Naive thymus-derived CD8-positive, alpha-beta T cell (primary cell): ENCODE results near the gene CYBA. TPM values are rescaled to one million over a fixed set of nuclear protein-coding genes. Genes with fewer than 3 reads are reported as not detected.

Experiments used
- ATAC-seq, 2 donors: fragments of 150-1000 bp; cut with Tn5 transposase in 1 of 2; sonication (Bioruptor Pico), chemical (Tn5 transposase) in 1 of 2; 1 replicate in 1 of 2; 2 replicates in 1 of 2; pipeline ENCODE4 v1.10.0; 2021; ENCODE audit warnings: mild to moderate bottlenecking in 2 of 2, moderate library complexity in 2 of 2
- POLR2A ChIA-PET: fragments of 350-600 bp; sonication (Branson Sonifier 250); formaldehyde crosslinking; loops from one replicate; lab custom pipeline; 2021; ENCODE audit warnings: antibody characterized with exemption; lab: Charles Lee
- DNase-seq, 10 donors: peaks; one replicate each; pipeline versions ENCODE4 v3.0.0 to v3.0.0-alpha.2; 2020 to 2022
- H3K27ac Mint-ChIP-seq, 10 donors: one replicate each; pipeline ENCODE4 v1.8.0; 2020 to 2022; ENCODE audit warnings: mild to moderate bottlenecking in 10 of 10, mixed read lengths in 10 of 10, moderate library complexity in 4 of 10, inconsistent platforms in 1 of 10
- H3K27me3 Mint-ChIP-seq, 5 donors: one replicate each; pipeline ENCODE4 v1.8.0; 2021 to 2022; ENCODE audit warnings: mixed read lengths in 5 of 5
- H3K36me3 Mint-ChIP-seq, 3 donors: one replicate each; pipeline ENCODE4 v1.8.0; 2020 to 2022; ENCODE audit warnings: mixed read lengths in 3 of 3, mild to moderate bottlenecking in 2 of 3, inconsistent platforms in 1 of 3
- H3K4me1 Mint-ChIP-seq, 4 donors: one replicate each; pipeline ENCODE4 v1.8.0; 2021 to 2022; ENCODE audit warnings: mixed read lengths in 4 of 4
- H3K4me3 Mint-ChIP-seq, 10 donors: one replicate each; pipeline ENCODE4 v1.8.0; 2020 to 2022; ENCODE audit warnings: mild to moderate bottlenecking in 10 of 10, mixed read lengths in 10 of 10, moderate library complexity in 6 of 10, inconsistent platforms in 1 of 10
- H3K9me3 Mint-ChIP-seq, 9 donors: one replicate each; pipeline ENCODE4 v1.8.0; 2020 to 2022; ENCODE audit warnings: mixed read lengths in 9 of 9, mild to moderate bottlenecking in 3 of 9, inconsistent platforms in 1 of 9, moderate library complexity in 1 of 9
- polyA plus RNA-seq, 3 donors: library from polyadenylated mRNA; unstranded; fragments of 300-500 nt; fragmentation: Illumina TruSeq; gene quantifications; one replicate each; pipeline ENCODE4 v1.2.3, GENCODE V29; 2021
- total RNA-seq, 8 experiments: library from RNA in 2 of 8; stranded (reverse) in 2 of 8; gene quantifications; one replicate each; pipeline ENCODE4 v1.2.3 and lab custom pipeline; 2021 to 2026

CYBA gene
- total and polyA plus RNA-seq, 5 experiments from 2014 or later, result 231 to 787 (median 625) TPM

GRCh38 chr16:88597856-88598491 is 52.9 kb downstream of the CYBA start:
- Mint-ChIP-seq H3K36me3 (peaks cover 0 to 65% (median 10%) of the 10 kb centered on the region in 3 donors), H3K4me1 (peaks cover 3 to 13% (median 6%) of the 10 kb centered on the region in 4 donors), H3K27ac (peak overlapping the region in 1 of 10 donors; percentile 10), H3K27me3 (no peaks in the 10 kb centered on the region), H3K9me3 (no peaks in the 10 kb centered on the region), H3K4me3 (no peak overlapping the region)
- POLR2A ChIA-PET, result no interaction called here
- ATAC-seq, result no peak
- DNase-seq, result no peak

GRCh38 chr16:88596483-88596882 is 54.4 kb downstream of the CYBA start:
- Mint-ChIP-seq H3K27ac (peak overlapping the region in 1 of 10 donors; percentile 53), H3K9me3 (no peaks in the 10 kb centered on the region), H3K27me3 (no peaks in the 10 kb centered on the region), H3K36me3 (peaks cover 0 to 62% (median 7%) of the 10 kb centered on the region in 3 donors), H3K4me1 (peaks cover 5 to 16% (median 10%) of the 10 kb centered on the region in 4 donors), H3K4me3 (no peak overlapping the region)
- POLR2A ChIA-PET, result no interaction called here
- DNase-seq, result no peak
- ATAC-seq, result no peak

- Mint-ChIP-seq H3K27ac (peak overlapping the region in 1 of 10 donors; percentile 22), H3K36me3 (peaks cover 0 to 62% (median 7%) of the 10 kb centered on the region in 3 donors)
These were observed 54.9 kb downstream of the CYBA start for GRCh38 chr16:88595921-88596320.

GRCh38 chr16:88595101-88595500 is 55.8 kb downstream of the CYBA start:
- H3K4me1 Mint-ChIP-seq, result peaks cover 5 to 18% (median 11%) of the 10 kb centered on the region in 4 donors
- no peak overlapping the region for H3K27ac Mint-ChIP-seq
- no peaks in the 10 kb centered on the region for H3K27me3 Mint-ChIP-seq
- H3K36me3 Mint-ChIP-seq, result peaks cover 0 to 60% (median 7%) of the 10 kb centered on the region in 3 donors
- POLR2A ChIA-PET, result interaction anchor here (0.7 kb wide), 1 partner anchor 1234 kb away, joined by 4 read pairs; no protein-coding TSS in a partner anchor
- ATAC-seq (no peak), DNase-seq (no peak)
- no peak overlapping the region for H3K4me3 Mint-ChIP-seq
- H3K9me3 Mint-ChIP-seq, result no peaks in the 10 kb centered on the region

More at GRCh38 chr16:88595921-88596320, 54.9 kb downstream of the CYBA start:
- DNase-seq, result no peak
- ATAC-seq, result no peak
- POLR2A ChIA-PET, result interaction anchor here (0.7 kb wide), 1 partner anchor 1235 kb away, joined by 4 read pairs; no protein-coding TSS in a partner anchor
- H3K4me3 Mint-ChIP-seq, result no peak overlapping the region
- no peaks in the 10 kb centered on the region for H3K9me3 Mint-ChIP-seq
- peaks cover 5 to 17% (median 10%) of the 10 kb centered on the region in 4 donors for H3K4me1 Mint-ChIP-seq
- no peaks in the 10 kb centered on the region for H3K27me3 Mint-ChIP-seq

GRCh38 chr16:88593910-88594309 is 56.9 kb downstream of the CYBA start:
- Mint-ChIP-seq H3K27me3 (no peaks in the 10 kb centered on the region), H3K27ac (peak overlapping the region in 1 of 10 donors; percentile 28), H3K4me1 (peaks cover 9 to 25% (median 13%) of the 10 kb centered on the region in 4 donors), H3K4me3 (no peak overlapping the region), H3K9me3 (no peaks in the 10 kb centered on the region), H3K36me3 (peaks cover 4 to 60% (median 5%) of the 10 kb centered on the region in 3 donors)
- POLR2A ChIA-PET, result no interaction called here
- DNase-seq (no peak), ATAC-seq (no peak)

GRCh38 chr16:88593489-88593888 is 57.4 kb downstream of the CYBA start:
- H3K4me3 Mint-ChIP-seq, result no peak overlapping the region
- POLR2A ChIA-PET, result no interaction called here
- H3K27me3 Mint-ChIP-seq, result no peaks in the 10 kb centered on the region
- no peaks in the 10 kb centered on the region for H3K9me3 Mint-ChIP-seq
- peak overlapping the region in 1 of 10 donors; percentile 28 for H3K27ac Mint-ChIP-seq
- H3K36me3 Mint-ChIP-seq, result peaks cover 5 to 61% (median 5%) of the 10 kb centered on the region in 3 donors
- DNase-seq, result no peak
- no peak for ATAC-seq
- peaks cover 9 to 29% (median 13%) of the 10 kb centered on the region in 4 donors for H3K4me1 Mint-ChIP-seq

Other genes with a start within 250 kb of the CYBA start
- gene ZFPM1, start 197.8 kb downstream of the CYBA start, total RNA-seq, result 10 to 100 TPM; 10.6 to 10.8 TPM
- under 1 TPM; 0.23 to 0.36 (median 0.28) TPM for gene ZFPM1, start 197.8 kb downstream of the CYBA start, polyA plus RNA-seq
- gene ZC3H18, start 80.7 kb downstream of the CYBA start, total RNA-seq, result 10 to 100 TPM; 78.7 to 81.2 TPM
- gene ZC3H18, start 80.7 kb downstream of the CYBA start, polyA plus RNA-seq, result 10 to 100 TPM in 2 of 3 donors, 1 to 10 TPM in 1; 7.3 to 25.1 (median 15.9) TPM
- under 1 TPM; 0.49 to 0.60 TPM for gene IL17C, start 12.5 kb downstream of the CYBA start, total RNA-seq
- under 1 TPM in 2 of 3 donors, not detected in 1; 0.16 to 0.69 TPM for gene IL17C, start 12.5 kb downstream of the CYBA start, polyA plus RNA-seq
- 10 to 100 TPM; 40.2 to 42.7 TPM for gene MVD, start 12.0 kb upstream of the CYBA start, total RNA-seq
- 10 to 100 TPM; 14.4 to 20.4 (median 18.5) TPM for gene MVD, start 12.0 kb upstream of the CYBA start, polyA plus RNA-seq
- gene SNAI3, start 35.5 kb upstream of the CYBA start, total RNA-seq, result 1 to 10 TPM; 2.3 to 2.5 TPM
- gene SNAI3, start 35.5 kb upstream of the CYBA start, polyA plus RNA-seq, result 1 to 10 TPM; 3.3 to 6.1 (median 5.3) TPM
- 100 to 1,000 TPM; 209 to 230 TPM for gene RNF166, start 55.4 kb upstream of the CYBA start, total RNA-seq
- 100 to 1,000 TPM in 2 of 3 donors, 10 to 100 TPM in 1; 79.4 to 104 (median 101) TPM for gene RNF166, start 55.4 kb upstream of the CYBA start, polyA plus RNA-seq
- gene CTU2, start 55.5 kb upstream of the CYBA start, total RNA-seq, result 10 to 100 TPM; 28.7 to 31.5 TPM
- gene CTU2, start 55.5 kb upstream of the CYBA start, polyA plus RNA-seq, result 10 to 100 TPM; 16.9 to 21.9 (median 19.0) TPM
- 10 to 100 TPM; 90.0 to 94.5 TPM for gene PIEZO1, start 134.2 kb upstream of the CYBA start, total RNA-seq
- 1 to 10 TPM; 2.4 to 8.4 (median 5.7) TPM for gene PIEZO1, start 134.2 kb upstream of the CYBA start, polyA plus RNA-seq
- gene CDT1, start 152.7 kb upstream of the CYBA start, total RNA-seq, result under 1 TPM in 1 of 2 experiments, not detected in 1; 0.74 TPM
- gene CDT1, start 152.7 kb upstream of the CYBA start, polyA plus RNA-seq, result under 1 TPM; 0.13 to 0.46 (median 0.26) TPM
- gene APRT, start 160.9 kb upstream of the CYBA start, total RNA-seq, result 100 to 1,000 TPM; 174 to 183 TPM
- 100 to 1,000 TPM; 428 to 492 (median 431) TPM for gene APRT, start 160.9 kb upstream of the CYBA start, polyA plus RNA-seq
- gene GALNS, start 205.9 kb upstream of the CYBA start, total RNA-seq, result 10 to 100 TPM; 48.6 to 53.5 TPM
- gene GALNS, start 205.9 kb upstream of the CYBA start, polyA plus RNA-seq, result 10 to 100 TPM in 2 of 3 donors, 1 to 10 TPM in 1; 7.8 to 11.9 (median 11.8) TPM
- gene TRAPPC2L, start 206.1 kb upstream of the CYBA start, total RNA-seq, result 10 to 100 TPM; 70.0 to 76.3 TPM
- gene TRAPPC2L, start 206.1 kb upstream of the CYBA start, polyA plus RNA-seq, result 10 to 100 TPM; 81.8 to 86.5 (median 82.1) TPM
- gene PABPN1L, start 215.6 kb upstream of the CYBA start, total RNA-seq, result not detected
- not detected for gene PABPN1L, start 215.6 kb upstream of the CYBA start, polyA plus RNA-seq